Hepatocyte (in vitro differentiated cells): Measurements from ENCODE around the gene ALK.

ENCODE experiments used
- EZH2 ChIP-seq: fragments of 200-600 bp; sonication (generic); IDR thresholded peaks from 2 replicates; pipeline ENCODE4 v1.6.1; 2016; ENCODE audit warnings: antibody characterized with exemption, mild to moderate bottlenecking, borderline replicate concordance
- EZH2phosphoT487 ChIP-seq: fragments of 200-600 bp; sonication (generic); IDR thresholded peaks from one replicate; pipeline ENCODE4 v1.6.1; 2018; ENCODE audit warnings: antibody characterized with exemption, mild to moderate bottlenecking, low read depth, moderate library complexity; ENCODE audit not compliant: unreplicated experiment, severe bottlenecking
- TF ChIP-seq, protein P1 (sequence below): fragments of 200-600 bp; sonication (generic); IDR thresholded peaks from 2 replicates; pipeline ENCODE4 v1.5.1; 2016; ENCODE audit warnings: antibody characterized with exemption, mild to moderate bottlenecking; ENCODE audit not compliant: poor library complexity

DNA sequence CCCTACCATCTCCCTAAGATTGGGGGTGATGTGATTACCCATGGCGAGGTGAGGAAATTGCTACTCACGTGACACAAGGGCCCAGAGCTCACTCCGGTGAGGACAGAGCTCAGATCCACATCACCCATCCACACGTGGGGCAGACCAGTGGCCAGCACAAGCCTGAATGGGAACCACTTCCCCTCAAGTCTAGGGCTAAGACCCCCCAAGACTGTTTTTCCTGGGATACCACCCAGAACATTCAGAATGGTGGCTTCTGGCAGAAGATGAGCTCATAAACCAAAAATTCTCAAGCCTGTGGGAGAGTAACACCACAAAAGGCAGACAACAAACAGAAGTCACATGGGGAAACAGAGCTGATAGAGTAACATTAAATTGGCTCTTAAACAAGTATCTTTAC lies 321.4 kb downstream of the ALK start:
- TF ChIP-seq EZH2phosphoT487 (no peak), EZH2 (no peak)
- TF ChIP-seq, protein P1, sequence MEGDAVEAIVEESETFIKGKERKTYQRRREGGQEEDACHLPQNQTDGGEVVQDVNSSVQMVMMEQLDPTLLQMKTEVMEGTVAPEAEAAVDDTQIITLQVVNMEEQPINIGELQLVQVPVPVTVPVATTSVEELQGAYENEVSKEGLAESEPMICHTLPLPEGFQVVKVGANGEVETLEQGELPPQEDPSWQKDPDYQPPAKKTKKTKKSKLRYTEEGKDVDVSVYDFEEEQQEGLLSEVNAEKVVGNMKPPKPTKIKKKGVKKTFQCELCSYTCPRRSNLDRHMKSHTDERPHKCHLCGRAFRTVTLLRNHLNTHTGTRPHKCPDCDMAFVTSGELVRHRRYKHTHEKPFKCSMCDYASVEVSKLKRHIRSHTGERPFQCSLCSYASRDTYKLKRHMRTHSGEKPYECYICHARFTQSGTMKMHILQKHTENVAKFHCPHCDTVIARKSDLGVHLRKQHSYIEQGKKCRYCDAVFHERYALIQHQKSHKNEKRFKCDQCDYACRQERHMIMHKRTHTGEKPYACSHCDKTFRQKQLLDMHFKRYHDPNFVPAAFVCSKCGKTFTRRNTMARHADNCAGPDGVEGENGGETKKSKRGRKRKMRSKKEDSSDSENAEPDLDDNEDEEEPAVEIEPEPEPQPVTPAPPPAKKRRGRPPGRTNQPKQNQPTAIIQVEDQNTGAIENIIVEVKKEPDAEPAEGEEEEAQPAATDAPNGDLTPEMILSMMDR: no peak
